ENCODE measurements around the gene CYP27B1.

DNA sequence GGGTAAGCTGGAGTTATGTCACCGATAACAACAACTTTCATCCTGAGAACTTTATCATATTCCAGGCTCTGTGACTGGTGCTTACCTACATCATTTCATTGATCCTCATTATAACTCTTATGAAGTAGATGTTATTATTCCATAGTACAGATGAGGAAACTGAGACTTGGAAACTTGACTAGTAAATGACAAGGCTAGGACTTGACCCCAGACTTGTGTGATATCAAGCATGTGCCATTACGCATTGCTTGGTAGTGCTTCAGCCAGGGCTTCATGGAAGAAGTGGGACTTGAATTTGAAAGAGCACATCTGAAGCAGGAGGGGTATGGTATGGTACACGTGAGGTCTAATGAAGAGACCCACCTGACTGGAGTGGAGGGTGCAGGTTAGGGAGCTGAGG lies 39.8 kb upstream of the CYP27B1 start:
- TF ChIP-seq, protein P1, sequence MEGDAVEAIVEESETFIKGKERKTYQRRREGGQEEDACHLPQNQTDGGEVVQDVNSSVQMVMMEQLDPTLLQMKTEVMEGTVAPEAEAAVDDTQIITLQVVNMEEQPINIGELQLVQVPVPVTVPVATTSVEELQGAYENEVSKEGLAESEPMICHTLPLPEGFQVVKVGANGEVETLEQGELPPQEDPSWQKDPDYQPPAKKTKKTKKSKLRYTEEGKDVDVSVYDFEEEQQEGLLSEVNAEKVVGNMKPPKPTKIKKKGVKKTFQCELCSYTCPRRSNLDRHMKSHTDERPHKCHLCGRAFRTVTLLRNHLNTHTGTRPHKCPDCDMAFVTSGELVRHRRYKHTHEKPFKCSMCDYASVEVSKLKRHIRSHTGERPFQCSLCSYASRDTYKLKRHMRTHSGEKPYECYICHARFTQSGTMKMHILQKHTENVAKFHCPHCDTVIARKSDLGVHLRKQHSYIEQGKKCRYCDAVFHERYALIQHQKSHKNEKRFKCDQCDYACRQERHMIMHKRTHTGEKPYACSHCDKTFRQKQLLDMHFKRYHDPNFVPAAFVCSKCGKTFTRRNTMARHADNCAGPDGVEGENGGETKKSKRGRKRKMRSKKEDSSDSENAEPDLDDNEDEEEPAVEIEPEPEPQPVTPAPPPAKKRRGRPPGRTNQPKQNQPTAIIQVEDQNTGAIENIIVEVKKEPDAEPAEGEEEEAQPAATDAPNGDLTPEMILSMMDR (IDR thresholded peaks at IDR 0.05), result no peak
- TF ChIP-seq EP300 (IDR thresholded peaks at IDR 0.05; ENCODE audit: low read depth) (no peak), POLR2A (IDR thresholded peaks at IDR 0.05) (no peak)
